NCI-H1694 (cell line): ENCODE measurements around the gene POLRMT.
"Not testable (repeated sequence)": the region's sequence is repeated elsewhere in the genome, so short reads cannot be mapped to it uniquely, and the experiment has no call there.

Experiments
- DNase-seq: peaks from one replicate; lab custom pipeline; 2025; lab: John Stamatoyannopoulos, UW

POLRMT gene

DNA sequence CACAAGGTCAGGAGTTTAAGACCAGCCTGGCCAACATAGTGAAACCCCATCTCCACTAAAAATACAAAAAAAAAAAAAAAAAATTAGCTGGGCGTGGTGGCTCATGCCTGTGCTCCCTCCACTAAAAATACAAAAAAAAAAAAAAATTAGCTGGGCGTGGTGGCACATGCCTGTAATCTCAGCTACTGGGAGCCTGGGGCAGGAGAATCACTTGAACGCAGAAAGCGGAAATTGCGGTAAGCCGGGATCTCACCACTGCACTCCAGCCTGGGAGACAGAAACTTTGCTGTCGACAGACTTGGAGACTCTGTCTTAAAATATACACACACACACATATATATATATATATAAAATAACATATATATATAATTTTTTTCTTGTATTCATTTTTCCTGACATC, 6.8 kb downstream of the POLRMT start:
- not testable (repeated sequence) for DNase-seq

- DNase-seq: no peak
Observed at GRCh38 chr19:625257-625656, 8.1 kb downstream of the POLRMT start.

- no peak for DNase-seq
Observed at GRCh38 chr19:624433-625109, 8.8 kb downstream of the POLRMT start.

GRCh38 chr19:623974-624373, 9.4 kb downstream of the POLRMT start:
- no peak for DNase-seq

GRCh38 chr19:623175-623916, 10.0 kb downstream of the POLRMT start:
- DNase-seq: no peak

- no peak for DNase-seq
Observed at GRCh38 chr19:622666-623065, 10.7 kb downstream of the POLRMT start.

GRCh38 chr19:621819-622218, 11.5 kb downstream of the POLRMT start:
- no peak for DNase-seq

DNA sequence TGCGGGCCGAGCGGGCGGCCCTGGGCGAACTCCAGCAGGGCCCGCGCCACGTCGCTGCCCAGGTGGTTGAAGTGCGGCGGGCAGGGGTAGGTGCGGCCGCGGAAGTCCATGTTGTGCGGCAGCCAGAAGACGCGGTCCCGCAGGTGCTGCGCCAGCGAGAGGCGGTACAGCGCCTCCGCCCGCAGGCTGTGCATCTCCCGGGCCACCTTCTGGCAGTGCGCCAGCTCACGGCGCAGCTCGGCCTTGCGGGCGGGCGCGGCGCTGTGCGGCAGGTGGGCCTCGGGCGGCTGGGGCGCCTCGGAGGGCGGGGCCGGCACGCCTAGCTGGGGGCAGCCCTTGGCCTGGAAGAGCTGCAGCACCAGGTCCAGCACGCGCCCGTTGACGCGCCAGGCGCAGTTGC, 12.1 kb downstream of the POLRMT start:
- not testable (repeated sequence) for DNase-seq

DNA sequence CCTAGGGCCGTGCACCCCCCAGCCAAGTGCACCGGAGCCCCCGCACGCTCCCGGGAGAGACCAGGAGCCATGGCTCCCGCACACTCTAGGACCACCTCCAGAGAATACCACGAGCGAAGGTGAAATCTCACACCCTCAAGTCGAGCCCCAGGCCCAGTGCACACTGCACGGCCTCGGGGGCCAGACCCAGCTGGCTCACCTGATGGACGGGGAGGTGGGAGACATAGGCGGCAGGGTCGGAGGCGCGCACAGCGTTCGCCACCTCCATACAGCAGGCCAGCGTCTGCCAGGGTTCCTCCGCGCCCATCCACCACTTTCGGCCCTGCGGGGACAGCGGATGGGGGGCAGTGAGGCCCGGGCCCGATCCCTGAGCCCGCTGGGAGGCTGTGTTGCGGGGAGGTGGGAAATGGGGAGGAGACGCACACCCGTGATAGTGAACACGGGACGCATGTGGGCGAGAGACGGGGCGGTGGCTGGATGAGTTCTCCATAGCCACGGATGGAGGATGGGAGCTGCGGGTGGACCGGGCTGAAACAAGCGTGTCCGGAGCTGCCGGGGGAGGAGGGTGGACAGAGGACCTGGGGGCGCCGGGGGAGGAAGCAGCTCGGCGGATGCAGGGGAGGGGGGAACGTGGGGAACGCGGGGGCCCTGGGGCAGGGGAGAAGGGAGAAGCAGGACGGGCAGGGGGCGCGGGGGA, 13.0 kb downstream of the POLRMT start:
- no peak for DNase-seq

GRCh38 chr19:619286-620002, 13.9 kb downstream of the POLRMT start:
- DNase-seq: no peak

- DNase-seq: no peak
Observed at GRCh38 chr19:618674-619285, 14.6 kb downstream of the POLRMT start.

DNA sequence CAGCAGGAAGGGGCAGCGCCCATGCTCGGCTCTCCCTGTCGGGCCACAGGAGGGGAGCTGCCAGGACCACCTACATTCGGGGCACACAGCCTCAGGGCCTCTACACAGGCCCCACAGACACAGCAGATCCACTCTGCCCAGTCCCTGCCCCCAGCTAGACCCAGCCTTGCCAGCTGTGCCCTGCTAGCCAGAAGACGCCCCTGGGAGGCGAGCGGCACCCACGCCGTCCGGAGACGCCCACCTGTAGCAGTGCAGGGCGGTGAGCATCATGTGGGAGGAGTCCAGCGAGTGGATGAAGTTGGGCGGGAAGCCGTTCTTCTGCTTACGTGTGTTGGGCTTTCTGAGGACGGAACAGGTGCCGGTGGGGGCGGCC, 15.1 kb downstream of the POLRMT start:
- DNase-seq: no peak

GRCh38 chr19:617551-618246, 15.6 kb downstream of the POLRMT start:
- no peak for DNase-seq

GRCh38 chr19:616747-617526, 16.4 kb downstream of the POLRMT start:
- DNase-seq: no peak

GRCh38 chr19:616062-616700, 17.2 kb downstream of the POLRMT start:
- DNase-seq: no peak

DNA sequence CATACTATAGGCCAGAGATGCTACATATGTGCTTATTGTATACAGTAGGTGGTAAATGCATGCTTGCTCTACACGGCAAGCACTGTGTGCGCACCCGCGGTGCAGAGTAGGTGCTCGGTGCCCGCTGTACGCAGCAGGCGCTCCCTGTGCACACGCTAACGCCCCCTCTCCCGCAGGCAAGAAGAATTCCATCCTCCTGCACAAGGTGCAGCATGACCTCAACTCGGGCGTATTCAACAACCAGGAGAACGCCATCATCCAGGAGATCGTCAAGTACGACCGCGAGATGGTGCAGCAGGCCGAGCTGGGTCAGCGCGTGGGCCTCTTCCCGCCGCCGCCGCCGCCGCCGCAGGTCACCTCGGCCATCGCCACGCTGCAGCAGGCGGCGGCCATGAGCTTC, 17.7 kb downstream of the POLRMT start:
- no peak for DNase-seq

DNA sequence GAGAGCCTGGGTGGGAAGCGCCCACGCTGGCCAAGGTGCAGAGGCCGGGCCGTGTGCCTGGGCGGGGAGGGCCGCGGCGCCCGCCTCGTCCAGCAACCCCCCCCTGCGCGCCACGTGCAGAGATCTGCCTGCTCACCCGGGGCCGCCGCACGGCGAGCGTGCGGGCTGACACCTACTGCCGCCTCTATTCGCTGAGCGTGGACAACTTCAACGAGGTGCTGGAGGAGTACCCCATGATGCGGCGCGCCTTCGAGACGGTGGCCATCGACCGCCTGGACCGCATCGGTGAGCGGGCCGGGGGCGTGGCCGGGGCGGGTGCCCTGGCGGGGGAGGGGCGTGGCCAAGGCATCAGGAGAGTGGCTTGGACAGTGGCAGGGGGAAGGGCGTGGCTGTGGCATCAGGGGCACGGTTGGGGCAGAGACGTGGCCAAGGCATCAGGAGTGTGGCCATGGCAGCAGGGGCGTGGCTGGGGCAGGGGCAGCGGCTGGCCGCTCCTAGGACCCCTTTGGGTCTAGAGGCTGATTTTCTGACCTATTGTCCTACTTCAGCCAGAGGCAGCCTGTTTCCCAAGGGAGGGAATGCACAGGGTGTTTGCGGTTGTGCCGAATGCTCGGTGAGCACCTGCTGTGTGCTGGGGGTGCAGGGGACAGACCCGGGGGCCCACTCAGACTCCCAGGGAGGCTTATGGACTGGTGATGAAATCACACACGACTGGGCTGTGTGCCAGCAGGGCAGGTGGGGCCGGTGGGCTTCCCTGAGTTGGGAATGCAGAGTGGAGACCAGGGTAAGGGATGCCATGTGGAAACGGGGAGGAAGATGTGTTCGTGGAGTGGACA, 19.4 kb downstream of the POLRMT start:
- no peak for DNase-seq

GRCh38 chr19:612941-613340, 20.4 kb downstream of the POLRMT start:
- no peak for DNase-seq

- no peak for DNase-seq
Observed at GRCh38 chr19:611481-611868, 21.9 kb downstream of the POLRMT start.
